HepG2 (cell line): ENCODE measurements around the gene SLC25A48. TPM values are rescaled to one million over a fixed set of nuclear protein-coding genes. Genes with fewer than 3 reads are reported as not detected.

ENCODE experiments used
- ATAC-seq: fragments of 200-7000 bp; cut with Tn5 transposase; 3 replicates; pipeline ENCODE4 v1.9.1; 2020; ENCODE audit warnings: mild to moderate bottlenecking, moderate library complexity
- BruUV-seq: library from RNA; stranded (reverse); fragments of 400-500 nt; replicated peaks from 2 replicates; lab custom pipeline; 2021; lab: Mats Ljungman, UMichigan
- CTCF ChIA-PET: fragments of 300-600 bp; formaldehyde crosslinking; extraction: SDS; loops from one replicate; lab custom pipeline; 2021; ENCODE audit warnings: low total read pairs, inconsistent platforms, low intra/inter-chr PET ratio; lab: Yijun Ruan, JAX
- POLR2A ChIA-PET: fragments of 350-600 bp; sonication (Branson Sonifier 250); formaldehyde crosslinking; loops from one replicate; lab custom pipeline; 2020; ENCODE audit warnings: antibody characterized with exemption, inconsistent platforms; lab: Yijun Ruan, JAX
- DNase-seq: peaks from one replicate; pipeline ENCODE4 v3.0.0-alpha.2; 2015; ENCODE audit warnings: low spot score
- FAIRE-seq: peaks from 3 replicates; lab custom pipeline; 2011; peaks lifted over from hg19 to GRCh38; lab: Jason Lieb, UNC
- H2AFZ ChIP-seq: one replicate; pipeline ENCODE4 v1.6.1; 2011; ENCODE audit warnings: low read length, inconsistent platforms
- H3K27ac ChIP-seq: fragments of 300-600 bp; 3 replicates; pipeline ENCODE4 v1.8.0; 2011; ENCODE audit warnings: mixed run types, mild to moderate bottlenecking, mixed read lengths, low read length, inconsistent platforms; ENCODE audit not compliant: insufficient read depth; ENCODE audit errors: extremely low read length
- H3K27me3 ChIP-seq, 2 experiments: fragments of 200-600 bp in 1 of 2; 2 replicates in 1 of 2; 3 replicates in 1 of 2; pipeline versions ENCODE4 v1.6.0 to v1.8.0; 2011; ENCODE audit warnings: low read length in 2 of 2, mild to moderate bottlenecking in 2 of 2, moderate library complexity in 2 of 2, inconsistent platforms in 1 of 2; ENCODE audit not compliant: insufficient read depth in 2 of 2, control insufficient read depth in 1 of 2
- H3K36me3 ChIP-seq, 2 experiments: fragments of 200-600 bp in 1 of 2; replicated peaks in 1 of 2; 2 replicates in 1 of 2; 3 replicates in 1 of 2; pipeline versions ENCODE4 v1.5.1 to v1.8.0; 2011; ENCODE audit warnings: low read length in 2 of 2, inconsistent platforms in 1 of 2; ENCODE audit not compliant: insufficient read depth in 2 of 2, control insufficient read depth in 1 of 2
- H3K4me1 ChIP-seq: 2 replicates; pipeline ENCODE4 v1.5.1; 2012; ENCODE audit warnings: low read length, inconsistent platforms; ENCODE audit not compliant: insufficient read depth
- H3K4me2 ChIP-seq: 2 replicates; pipeline ENCODE4 v1.6.0; 2011; ENCODE audit warnings: low read depth, low read length, inconsistent platforms
- H3K4me3 ChIP-seq, 3 experiments: fragments of 200-600 bp in 1 of 3; sonication (generic), shearing (Covaris generic) in 1 of 3; replicated peaks in 1 of 3; 2 replicates each; pipeline ENCODE4 v1.5.1; 2011 to 2016; ENCODE audit warnings: low read length in 3 of 3, inconsistent platforms in 2 of 3, low read depth in 2 of 3, mild to moderate bottlenecking in 2 of 3, control low read depth in 1 of 3, mixed read lengths in 1 of 3; ENCODE audit not compliant: insufficient read depth in 1 of 3
- H3K79me2 ChIP-seq: one replicate; pipeline ENCODE4 v1.6.1; 2011; ENCODE audit warnings: low read length, inconsistent platforms; ENCODE audit not compliant: insufficient read depth
- H3K9ac ChIP-seq: 2 replicates; pipeline ENCODE4 v1.6.0; 2011; ENCODE audit warnings: mild to moderate bottlenecking, low read depth, low read length, inconsistent platforms; ENCODE audit not compliant: insufficient read depth
- H3K9me3 ChIP-seq: 2 replicates; pipeline ENCODE4 v1.5.1; 2012; ENCODE audit warnings: mild to moderate bottlenecking, low read length
- H4K20me1 ChIP-seq: 2 replicates; pipeline ENCODE4 v1.6.0; 2011; ENCODE audit warnings: inconsistent platforms, mild to moderate bottlenecking, low read length, moderate library complexity; ENCODE audit not compliant: insufficient read depth
- CBFB ChIP-seq: sonication (generic); formaldehyde crosslinking; IDR thresholded peaks from 2 replicates; pipeline ENCODE4 v1.4.0; 2020; ENCODE audit warnings: missing genetic modification reagents
- CCAR2 ChIP-seq: fragments of 200-400 bp; formaldehyde crosslinking; optimal IDR thresholded peaks from 2 replicates; pipeline ENCODE3; 2018; ENCODE audit warnings: low read depth, mild to moderate bottlenecking, low read length, moderate library complexity
- ETV5 ChIP-seq: IDR thresholded peaks from 2 replicates; pipeline ENCODE4 v1.6.1; 2018; ENCODE audit warnings: missing biosample characterization, missing genetic modification reagents, inconsistent platforms, borderline replicate concordance
- GPBP1L1 ChIP-seq: sonication (generic); formaldehyde crosslinking; IDR thresholded peaks from 2 replicates; pipeline ENCODE4 v1.5.0; 2020; ENCODE audit warnings: mild to moderate bottlenecking, missing genetic modification reagents
- HHEX ChIP-seq: IDR thresholded peaks from 2 replicates; pipeline ENCODE4 v1.6.1; 2016; ENCODE audit warnings: control low read depth
- MEIS1 ChIP-seq: sonication (generic); formaldehyde crosslinking; IDR thresholded peaks from 2 replicates; pipeline ENCODE4 v1.9.0; 2021; ENCODE audit warnings: mild to moderate bottlenecking, missing genetic modification reagents, moderate library complexity, borderline replicate concordance
- NFIC ChIP-seq: IDR thresholded peaks from 2 replicates; pipeline ENCODE4 v1.6.1; 2012; ENCODE audit warnings: mild to moderate bottlenecking, low read length, inconsistent platforms
- SNAPC4 ChIP-seq: sonication (generic); formaldehyde crosslinking; IDR thresholded peaks from 2 replicates; pipeline ENCODE4 v1.4.0; 2020; ENCODE audit warnings: mild to moderate bottlenecking, missing genetic modification reagents
- ZMAT3 ChIP-seq: sonication (generic); formaldehyde crosslinking; conservative IDR thresholded peaks from 2 replicates; pipeline ENCODE4 v1.7.0; 2021; ENCODE audit warnings: missing genetic modification reagents
- ZNF430 ChIP-seq: sonication (generic); formaldehyde crosslinking; IDR thresholded peaks from 2 replicates; pipeline ENCODE4 v1.9.0; 2021; ENCODE audit warnings: mild to moderate bottlenecking, missing genetic modification reagents
- ZNF570 ChIP-seq: sonication (generic); formaldehyde crosslinking; IDR thresholded peaks from 2 replicates; pipeline ENCODE4 v1.4.0; 2020; ENCODE audit warnings: mild to moderate bottlenecking, missing genetic modification reagents, borderline replicate concordance
- ZNF781 ChIP-seq: sonication (generic); formaldehyde crosslinking; IDR thresholded peaks from 2 replicates; pipeline ENCODE4 v1.5.1; 2020; ENCODE audit warnings: borderline replicate concordance, mild to moderate bottlenecking, missing genetic modification reagents; ENCODE audit errors: not compliant biosample characterization
- WGBS: methylation state at CpG from one replicate; pipeline ENCODE4 v1.1.6; 2017; ENCODE audit warnings: low lambda C conversion rate; 5-methylcytosine and 5-hydroxymethylcytosine counted together
- in situ Hi-C: cut with HindIII; loops from 2 replicates; pipeline ENCODE4 v1.10.0; 2017; ENCODE audit warnings: low pct_unique_long_range_greater_than_20kb; ENCODE audit not compliant: extremely low pct_ligation_motif_present
- intact Hi-C: fragments of 100-400 bp; cut with micrococcal nuclease; formaldehyde crosslinking; loops from one replicate; pipeline ENCODE4 v1.10.0; 2022; ENCODE audit not compliant: unreplicated experiment
- polyA plus RNA-seq, 8 experiments: library from polyadenylated mRNA; depleted of rRNA in 3 of 8; stranded (reverse) in 7 of 8; unstranded in 1 of 8; fragments of >200 nt; fragmentation: Illumina TruSeq in 4 of 8; extraction: Trizol in 4 of 8; gene quantifications; 2 replicates each; pipeline versions ENCODE4 v1.2.1 to v1.2.3, GENCODE V29; 2011 to 2016; ENCODE audit warnings: low read depth in 4 of 8, missing spikeins in 1 of 8, mixed read lengths in 1 of 8; ENCODE audit not compliant: insufficient read depth in 1 of 8
- total RNA-seq, 5 experiments: library from RNA; depleted of rRNA; stranded (reverse); fragments of >200 nt; fragmentation: Illumina TruSeq; extraction: Trizol; gene quantifications; 2 replicates each; pipeline ENCODE4 v1.2.3, GENCODE V29; 2016; ENCODE audit warnings: low read depth in 1 of 5
- TF ChIP-seq, protein P1 (sequence below): sonication (generic); formaldehyde crosslinking; IDR thresholded peaks from 2 replicates; pipeline ENCODE4 v1.4.0; 2020; ENCODE audit warnings: missing genetic modification reagents, mild to moderate bottlenecking, borderline replicate concordance

SLC25A48 gene
- total and polyA plus RNA-seq, 2 of the 13 experiments (the other 11 are each of a cell fraction or from before 2014, with no cell fraction given): 0.17 to 4.5 TPM

DNA sequence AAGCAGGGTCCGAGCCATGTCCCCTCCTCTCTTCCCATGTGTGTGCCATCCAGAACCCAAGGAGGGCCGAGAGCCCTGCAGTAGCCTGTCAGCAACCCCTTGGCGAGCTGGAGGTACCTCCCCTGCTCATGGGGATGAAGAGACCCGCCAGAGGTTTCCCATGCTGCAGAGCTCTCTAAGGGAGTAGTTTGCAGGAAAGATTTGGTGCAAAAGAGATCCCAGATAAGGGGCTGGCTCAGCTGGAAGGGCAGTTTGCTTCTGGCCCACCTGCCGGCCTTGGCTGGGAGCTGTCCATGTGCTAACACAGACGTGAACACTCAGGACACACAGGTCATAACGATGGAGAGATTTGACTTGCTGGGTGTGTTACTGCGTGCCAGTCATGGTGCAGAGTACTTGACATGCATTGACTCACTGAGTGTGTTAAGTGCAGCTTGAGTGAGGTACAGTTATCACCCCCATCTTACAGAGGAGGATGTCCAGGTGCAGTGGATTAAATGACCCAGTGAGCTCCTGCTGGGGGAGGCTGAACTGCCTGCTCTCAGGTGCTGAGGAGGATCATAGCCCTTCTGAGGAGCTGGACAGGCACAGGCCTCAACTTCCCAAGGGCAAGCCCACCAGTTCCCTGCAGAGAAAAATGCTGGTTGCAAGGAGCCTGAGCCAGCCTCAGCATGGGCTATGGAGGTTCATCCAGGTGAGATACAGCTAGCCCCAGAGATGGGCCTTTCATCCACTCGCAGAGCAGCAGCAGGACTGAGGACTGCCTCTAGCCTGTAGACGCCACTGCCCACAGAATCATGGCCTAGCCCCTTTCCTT is 6.3 kb upstream of the SLC25A48 start (continued):
- TF ChIP-seq SNAPC4 (CRISPR knock-in tag) (no peak), MEIS1 (CRISPR knock-in tag) (no peak), ZMAT3 (no peak), CCAR2 (no peak), HHEX (CRISPR knock-in tag) (no peak), ZNF781 (CRISPR knock-in tag) (no peak)

- FAIRE-seq (no peak), ATAC-seq (no peak), DNase-seq (no peak)
- Histone ChIP-seq H3K4me1 (no peaks in the 10 kb centered on the region), H4K20me1 (no peaks in the 10 kb centered on the region), H3K27me3 (peaks cover 1 to 78% of the 10 kb centered on the region in 2 experiments), H3K9me3 (no peaks in the 10 kb centered on the region), H3K4me3 (no peak overlapping the region), H3K4me2 (no peak overlapping the region), H2AFZ (no peak overlapping the region), H3K27ac (no peak overlapping the region), H3K36me3 (no peaks in the 10 kb centered on the region), H3K9ac (no peak overlapping the region), H3K79me2 (no peaks in the 10 kb centered on the region)
- WGBS: 0% methylated on average over 2 of the region's 2 CpGs
- ChIA-PET POLR2A (no interaction called here), CTCF (no interaction called here)
- in situ Hi-C loops: no loop called here
- intact Hi-C loops: no loop called here
- no TSS peak for BruUV-seq
- TF ChIP-seq CBFB (CRISPR knock-in tag) (no peak), ZNF430 (no peak), ETV5 (no peak), ZNF570 (CRISPR knock-in tag) (no peak), NFIC (no peak), GPBP1L1 (no peak)
- TF ChIP-seq, protein P1, sequence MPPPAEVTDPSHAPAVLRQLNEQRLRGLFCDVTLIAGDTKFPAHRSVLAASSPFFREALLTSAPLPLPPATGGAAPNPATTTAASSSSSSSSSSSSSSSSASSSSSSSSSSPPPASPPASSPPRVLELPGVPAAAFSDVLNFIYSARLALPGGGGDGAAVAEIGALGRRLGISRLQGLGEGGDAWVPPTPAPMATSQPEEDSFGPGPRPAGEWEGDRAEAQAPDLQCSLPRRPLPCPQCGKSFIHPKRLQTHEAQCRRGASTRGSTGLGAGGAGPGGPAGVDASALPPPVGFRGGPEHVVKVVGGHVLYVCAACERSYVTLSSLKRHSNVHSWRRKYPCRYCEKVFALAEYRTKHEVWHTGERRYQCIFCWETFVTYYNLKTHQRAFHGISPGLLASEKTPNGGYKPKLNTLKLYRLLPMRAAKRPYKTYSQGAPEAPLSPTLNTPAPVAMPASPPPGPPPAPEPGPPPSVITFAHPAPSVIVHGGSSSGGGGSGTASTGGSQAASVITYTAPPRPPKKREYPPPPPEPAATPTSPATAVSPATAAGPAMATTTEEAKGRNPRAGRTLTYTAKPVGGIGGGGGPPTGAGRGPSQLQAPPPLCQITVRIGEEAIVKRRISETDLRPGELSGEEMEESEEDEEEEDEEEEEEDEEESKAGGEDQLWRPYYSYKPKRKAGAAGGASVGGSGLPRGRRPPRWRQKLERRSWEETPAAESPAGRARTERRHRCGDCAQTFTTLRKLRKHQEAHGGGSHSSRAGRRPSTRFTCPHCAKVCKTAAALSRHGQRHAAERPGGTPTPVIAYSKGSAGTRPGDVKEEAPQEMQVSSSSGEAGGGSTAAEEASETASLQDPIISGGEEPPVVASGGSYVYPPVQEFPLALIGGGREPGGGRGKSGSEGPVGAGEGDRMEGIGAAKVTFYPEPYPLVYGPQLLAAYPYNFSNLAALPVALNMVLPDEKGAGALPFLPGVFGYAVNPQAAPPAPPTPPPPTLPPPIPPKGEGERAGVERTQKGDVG (CRISPR knock-in tag): no peak
Observed at GRCh38 chr5:135828782-135829127, 5.7 kb upstream of the SLC25A48 start.
